Ovary (tissue), 3 donors: ENCODE results near the gene YPEL4.

Source experiments
- CTCF ChIP-seq, 3 donors: fragments of 450-650 bp in 2 of 3; fragments of 200-600 bp in 1 of 3; IDR thresholded peaks; one replicate each; pipeline versions ENCODE4 v1.5.1 to v1.8.0; 2016 to 2022; ENCODE audit warnings: antibody characterized with exemption in 3 of 3, mild to moderate bottlenecking in 1 of 3
- POLR2A ChIP-seq: fragments of 450-650 bp; IDR thresholded peaks from one replicate; pipeline ENCODE4 v1.6.1; 2017; ENCODE audit warnings: antibody characterized with exemption, mild to moderate bottlenecking, moderate library complexity
- donor health status: DM: no; HTN: no; CAD: no.

GRCh38 chr11:57675176-57675941 lies 25.6 kb upstream of the YPEL4 start:
- TF ChIP-seq CTCF (IDR thresholded peaks at IDR 0.05) (no peak), POLR2A (no peak)
